K562 (cell line): Measurements from ENCODE around the gene GNAZ. TPM values are rescaled to one million over a fixed set of nuclear protein-coding genes. Genes with fewer than 3 reads are reported as not detected.

Source experiments
- ATF1 ChIP-seq, 2 experiments: fragments of 450-650 bp in 1 of 2; IDR thresholded peaks; 2 replicates each; pipeline ENCODE4 v1.6.1; 2016; ENCODE audit warnings: missing compliant biosample characterization in 1 of 2, missing genetic modification characterization in 1 of 2
- ETV6 ChIP-seq, 3 experiments: fragments of 150-350 bp in 1 of 3; sonication (generic) in 1 of 3; formaldehyde crosslinking in 1 of 3; IDR thresholded peaks; 2 replicates each; pipeline versions ENCODE4 v1.6.1 to v1.8.0; 2014 to 2022; ENCODE audit warnings: borderline replicate concordance in 2 of 3, low read depth in 2 of 3, antibody characterized with exemption in 1 of 3, low read length in 1 of 3, mild to moderate bottlenecking in 1 of 3, missing genetic modification reagents in 1 of 3
- FOXJ2 ChIP-seq: fragments of 200-800 bp; sonication (Bioruptor generic); IDR thresholded peaks from 2 replicates; pipeline ENCODE4 v1.6.1; 2016; ENCODE audit warnings: missing genetic modification characterization, missing compliant biosample characterization
- HDGF ChIP-seq: fragments of 450-650 bp; IDR thresholded peaks from 2 replicates; pipeline ENCODE4 v1.6.1; 2016
- OTX1 ChIP-seq: fragments of 450-650 bp; formaldehyde crosslinking; IDR thresholded peaks from 2 replicates; pipeline ENCODE4 v1.4.0; 2022; ENCODE audit warnings: mild to moderate bottlenecking
- POLR2G ChIP-seq: fragments of 200-400 bp; formaldehyde crosslinking; IDR thresholded peaks from 2 replicates; pipeline ENCODE4 v1.6.1; 2017; ENCODE audit warnings: low read depth, mild to moderate bottlenecking, antibody characterized with exemption, low read length, moderate library complexity
- POLR3A ChIP-seq: IDR thresholded peaks from 2 replicates; pipeline ENCODE4 v1.6.1; 2011; ENCODE audit warnings: borderline replicate concordance, mild to moderate bottlenecking, moderate library complexity; ENCODE audit not compliant: insufficient read length, insufficient read depth; ENCODE audit errors: extremely low read depth
- SMAD1 ChIP-seq: fragments of 150-350 bp; IDR thresholded peaks from 2 replicates; pipeline ENCODE4 v1.6.1; 2014; ENCODE audit warnings: low read length, low read depth; ENCODE audit not compliant: partially characterized antibody
- SMARCA5 ChIP-seq: fragments of 450-650 bp; IDR thresholded peaks from 2 replicates; pipeline ENCODE4 v1.6.1; 2016
- SMARCC2 ChIP-seq: fragments of 450-650 bp; IDR thresholded peaks from 2 replicates; pipeline ENCODE4 v1.6.1; 2017; ENCODE audit warnings: antibody characterized with exemption, moderate library complexity, mild to moderate bottlenecking, low read depth
- SP2 ChIP-seq: IDR thresholded peaks from 2 replicates; pipeline ENCODE4 v1.6.1; 2011; ENCODE audit warnings: mild to moderate bottlenecking, low read depth, low read length, moderate library complexity; ENCODE audit not compliant: poor library complexity, severe bottlenecking; ENCODE audit errors: extremely low read depth
- STAG1 ChIP-seq: sonication (generic); formaldehyde crosslinking; IDR thresholded peaks from 2 replicates; pipeline ENCODE4 v1.5.0; 2020; ENCODE audit warnings: missing genetic modification reagents, borderline replicate concordance
- TAL1 ChIP-seq: fragments of 450-650 bp; IDR thresholded peaks from 2 replicates; pipeline ENCODE4 v1.6.1; 2016; ENCODE audit warnings: mild to moderate bottlenecking
- ZBTB7A ChIP-seq: IDR thresholded peaks from 2 replicates; pipeline ENCODE4 v1.6.1; 2011; ENCODE audit warnings: low read depth, mild to moderate bottlenecking, low read length, moderate library complexity, borderline replicate concordance; ENCODE audit not compliant: control insufficient read depth
- ZC3H8 ChIP-seq: fragments of 450-650 bp; IDR thresholded peaks from 2 replicates; pipeline ENCODE4 v1.6.1; 2017
- ZNF184 ChIP-seq: sonication (generic); formaldehyde crosslinking; IDR thresholded peaks from 2 replicates; pipeline ENCODE4 v1.5.0; 2020; ENCODE audit warnings: missing genetic modification reagents
- ZNF695 ChIP-seq: fragments of 450-650 bp; formaldehyde crosslinking; IDR thresholded peaks from 2 replicates; pipeline ENCODE4 v1.4.0; 2020; ENCODE audit warnings: mild to moderate bottlenecking, moderate library complexity
- ZSCAN29 ChIP-seq: fragments of 450-650 bp; IDR thresholded peaks from 2 replicates; pipeline ENCODE4 v1.6.1; 2017
- polyA plus RNA-seq, 8 experiments: library from polyadenylated mRNA; depleted of rRNA in 4 of 8; stranded (reverse) in 5 of 8; unstranded in 3 of 8; fragments of >200 nt; fragmentation: Nextera tagmentation in 2 of 8; fragmentation: Illumina TruSeq in 1 of 8; extraction: Ambion mirVana in 2 of 8; extraction: Trizol in 1 of 8; gene quantifications; 2 replicates each; pipeline versions ENCODE4 v1.2.1 to v1.2.3, GENCODE V29; 2011 to 2014; ENCODE audit warnings: inconsistent platforms in 1 of 8, missing spikeins in 1 of 8
- total RNA-seq, 7 experiments: library from RNA; depleted of rRNA in 6 of 7; stranded (reverse); fragments of >200 nt in 6 of 7; fragmentation: Illumina TruSeq in 2 of 7; extraction: Trizol in 2 of 7; gene quantifications; 2 replicates each; pipeline versions ENCODE4 v1.2.1 to v1.2.3, GENCODE V29; 2011 to 2021; ENCODE audit warnings: low replicate concordance in 1 of 7
- TF ChIP-seq, protein P1 (sequence below), 2 experiments: fragments of 250-450 bp in 1 of 2; fragments of 450-650 bp in 1 of 2; sonication (Bioruptor Pico) in 1 of 2; IDR thresholded peaks; 2 replicates each; pipeline versions ENCODE4 v1.6.1 to v1.8.0; 2016 to 2021; ENCODE audit warnings: mild to moderate bottlenecking in 2 of 2, moderate library complexity in 2 of 2, missing compliant biosample characterization in 1 of 2, missing genetic modification characterization in 1 of 2
- TF ChIP-seq, protein P2 (sequence below): fragments of 250-450 bp; sonication (Bioruptor Pico); IDR thresholded peaks from 2 replicates; pipeline ENCODE4 v1.8.0; 2022; ENCODE audit warnings: moderate library complexity, mild to moderate bottlenecking, inconsistent platforms
- TF ChIP-seq, protein P3 (sequence below), 2 experiments: IDR thresholded peaks in 1 of 2; conservative IDR thresholded peaks in 1 of 2; 2 replicates each; pipeline ENCODE4 v1.6.1; 2016; ENCODE audit warnings: low read depth in 2 of 2, mild to moderate bottlenecking in 1 of 2, missing compliant biosample characterization in 1 of 2, missing genetic modification characterization in 1 of 2, moderate library complexity in 1 of 2

GNAZ gene
- total and polyA plus RNA-seq, 9 of the 15 experiments (the other 6 are each of a cell fraction or from before 2014, with no cell fraction given), result 0.04 to 0.22 (median 0.13) TPM; not detected in 3

DNA sequence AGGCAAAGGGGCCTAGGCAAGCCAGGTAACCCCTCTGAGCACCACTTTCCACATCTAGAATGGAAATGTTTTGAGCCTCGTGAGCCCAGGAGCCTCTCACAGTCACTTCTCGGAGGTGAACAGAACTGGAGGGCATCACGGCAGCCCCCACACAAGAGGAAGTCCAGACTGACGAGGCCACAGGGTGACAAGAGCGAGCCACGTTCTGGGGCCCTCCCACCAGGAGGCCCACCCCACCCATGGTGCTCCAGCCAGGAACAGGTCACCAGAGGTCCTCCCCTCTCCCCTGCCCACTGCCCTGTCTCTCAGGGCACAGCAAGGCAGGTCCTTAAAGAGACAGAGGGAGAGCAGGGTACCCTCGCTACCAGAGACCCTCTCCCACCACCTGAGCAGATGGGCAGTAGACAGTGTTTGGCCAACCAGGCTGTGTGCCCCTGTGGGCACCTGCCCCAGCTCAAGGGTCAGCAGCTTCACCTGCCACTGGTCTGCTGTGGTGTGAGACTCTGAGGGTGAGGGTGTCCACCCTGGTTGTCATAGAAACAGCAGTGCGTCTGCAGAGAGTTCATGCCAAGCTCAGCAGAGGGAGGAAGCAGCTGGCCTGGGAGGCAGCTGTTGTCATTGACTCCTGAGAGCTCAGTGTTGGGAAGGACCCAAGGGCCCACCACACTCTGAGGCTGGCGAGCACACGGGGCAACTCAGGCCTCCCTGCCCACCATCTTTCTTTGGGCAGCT is 40.0 kb downstream of the GNAZ start (continued):
- TF ChIP-seq POLR3A (no peak), SMAD1 (no peak), OTX1 (CRISPR knock-in tag) (no peak), POLR2G (no peak), ATF1 (CRISPR knock-in tag; IDR thresholded peaks at IDR 0.05) (0 out of 2 replicates have a peak, but pooled peaks have one; percentile 25), ATF1 (tag; IDR thresholded peaks at IDR 0.05) (peak; percentile 25; the same call in 1 of the 2 replicates), SMARCA5 (no peak), ZNF695 (CRISPR knock-in tag) (no peak), ZC3H8 (no peak), SMARCC2 (no peak), ZNF184 (no peak), FOXJ2 (no peak), TAL1 (no peak), SP2 (peak; percentile 25), HDGF (no peak), ZBTB7A (no peak), ZSCAN29 (no peak), ETV6 (IDR thresholded peaks at IDR 0.05; ENCODE audit: borderline replicate concordance in 1 of 2, low read depth in 2 of 2, low read length in 1 of 2) (no peak), ETV6 (CRISPR knock-in tag; IDR thresholded peaks at IDR 0.05; ENCODE audit: borderline replicate concordance) (no peak), STAG1 (CRISPR knock-in tag) (no peak)
- TF ChIP-seq, protein P1, sequence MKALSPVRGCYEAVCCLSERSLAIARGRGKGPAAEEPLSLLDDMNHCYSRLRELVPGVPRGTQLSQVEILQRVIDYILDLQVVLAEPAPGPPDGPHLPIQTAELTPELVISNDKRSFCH (CRISPR knock-in tag; IDR thresholded peaks at IDR 0.05), result no peak
- TF ChIP-seq, protein P1 (tag; IDR thresholded peaks at IDR 0.05), result no peak
- TF ChIP-seq, protein P2, sequence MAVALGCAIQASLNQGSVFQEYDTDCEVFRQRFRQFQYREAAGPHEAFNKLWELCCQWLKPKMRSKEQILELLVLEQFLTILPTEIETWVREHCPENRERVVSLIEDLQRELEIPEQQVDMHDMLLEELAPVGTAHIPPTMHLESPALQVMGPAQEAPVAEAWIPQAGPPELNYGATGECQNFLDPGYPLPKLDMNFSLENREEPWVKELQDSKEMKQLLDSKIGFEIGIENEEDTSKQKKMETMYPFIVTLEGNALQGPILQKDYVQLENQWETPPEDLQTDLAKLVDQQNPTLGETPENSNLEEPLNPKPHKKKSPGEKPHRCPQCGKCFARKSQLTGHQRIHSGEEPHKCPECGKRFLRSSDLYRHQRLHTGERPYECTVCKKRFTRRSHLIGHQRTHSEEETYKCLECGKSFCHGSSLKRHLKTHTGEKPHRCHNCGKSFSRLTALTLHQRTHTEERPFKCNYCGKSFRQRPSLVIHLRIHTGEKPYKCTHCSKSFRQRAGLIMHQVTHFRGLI, result no peak
- TF ChIP-seq, protein P3, sequence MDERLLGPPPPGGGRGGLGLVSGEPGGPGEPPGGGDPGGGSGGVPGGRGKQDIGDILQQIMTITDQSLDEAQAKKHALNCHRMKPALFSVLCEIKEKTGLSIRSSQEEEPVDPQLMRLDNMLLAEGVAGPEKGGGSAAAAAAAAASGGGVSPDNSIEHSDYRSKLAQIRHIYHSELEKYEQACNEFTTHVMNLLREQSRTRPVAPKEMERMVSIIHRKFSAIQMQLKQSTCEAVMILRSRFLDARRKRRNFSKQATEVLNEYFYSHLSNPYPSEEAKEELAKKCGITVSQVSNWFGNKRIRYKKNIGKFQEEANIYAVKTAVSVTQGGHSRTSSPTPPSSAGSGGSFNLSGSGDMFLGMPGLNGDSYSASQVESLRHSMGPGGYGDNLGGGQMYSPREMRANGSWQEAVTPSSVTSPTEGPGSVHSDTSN (CRISPR knock-in tag; IDR thresholded peaks at IDR 0.05; ENCODE audit: low read depth), result 0 out of 2 replicates have a peak, but pooled peaks have one; percentile 16
- TF ChIP-seq, protein P3 (tag; conservative IDR thresholded peaks at IDR 0.05; ENCODE audit: low read depth), result no peak
